ENCODE results near the gene HAND2.

Gene HAND2

GRCh38 chr4:173500841-173501591, 29.0 kb downstream of the HAND2 start:
- no peak for DNase-seq

DNA sequence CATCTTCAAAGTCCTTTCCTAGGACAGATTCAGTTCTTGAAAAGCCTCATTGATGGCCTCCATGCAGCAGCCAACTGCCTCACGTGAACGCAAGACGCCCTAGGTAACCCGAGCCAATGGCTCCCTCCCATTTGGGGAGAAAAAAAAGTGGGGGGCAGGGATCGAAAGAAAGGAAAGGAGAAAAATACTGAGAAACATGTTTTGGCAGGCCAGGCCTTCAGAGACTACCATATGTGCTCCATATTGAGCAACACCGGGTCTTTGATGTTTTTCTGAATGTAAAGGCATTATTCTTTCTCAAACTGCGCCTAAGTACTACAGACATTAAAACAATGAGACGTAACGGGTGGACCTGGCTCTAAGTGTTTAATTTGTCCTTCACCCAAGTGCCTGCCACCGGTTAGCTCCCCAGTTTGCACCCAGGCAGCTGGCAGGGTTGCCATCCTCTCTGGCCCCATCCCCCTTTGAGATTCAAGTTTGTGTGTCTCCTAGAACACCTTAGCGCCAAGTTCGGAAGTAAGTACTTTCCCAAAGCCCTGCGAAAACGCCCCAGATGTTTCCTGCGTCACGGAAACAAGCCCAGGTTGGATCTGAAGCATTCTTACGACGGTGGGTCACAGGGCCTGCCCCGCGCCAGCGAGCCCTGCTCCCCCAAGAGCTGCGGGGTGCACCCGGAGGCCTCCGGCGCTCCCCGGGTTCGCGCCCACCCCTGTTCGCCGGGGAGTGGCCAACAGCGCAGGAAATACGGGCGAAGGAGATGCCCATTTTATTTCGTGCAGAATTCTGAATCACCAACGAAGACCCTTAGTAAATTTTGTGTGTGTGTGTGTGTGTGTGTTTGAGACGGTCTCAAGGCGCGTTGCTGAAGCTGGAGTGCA, 30.1 kb downstream of the HAND2 start:
- no peak for DNase-seq

DNA sequence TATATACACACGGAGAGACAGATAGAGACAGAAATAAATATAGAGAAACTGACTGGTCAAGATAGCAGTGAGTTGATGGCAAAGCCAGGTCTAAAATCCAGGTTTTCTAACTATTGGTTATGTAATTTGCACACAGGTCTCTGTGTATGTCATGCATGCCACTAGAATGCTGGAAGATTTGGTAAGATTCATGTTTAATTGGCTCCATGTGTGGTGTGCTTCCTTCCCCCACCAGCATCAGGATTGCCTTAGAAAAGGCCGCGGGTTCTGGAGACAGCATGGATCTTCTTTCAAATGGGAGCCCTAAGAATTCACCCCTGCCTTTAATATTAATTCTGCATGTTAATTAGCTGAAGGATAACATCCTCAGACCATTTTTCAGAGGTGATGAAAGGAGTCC, 31.3 kb downstream of the HAND2 start:
- DNase-seq = no peak

GRCh38 chr4:173498023-173498422, 32.0 kb downstream of the HAND2 start:
- DNase-seq = no peak

GRCh38 chr4:173494013-173494970, 35.7 kb downstream of the HAND2 start:
- peak; percentile 35 for DNase-seq

DNA sequence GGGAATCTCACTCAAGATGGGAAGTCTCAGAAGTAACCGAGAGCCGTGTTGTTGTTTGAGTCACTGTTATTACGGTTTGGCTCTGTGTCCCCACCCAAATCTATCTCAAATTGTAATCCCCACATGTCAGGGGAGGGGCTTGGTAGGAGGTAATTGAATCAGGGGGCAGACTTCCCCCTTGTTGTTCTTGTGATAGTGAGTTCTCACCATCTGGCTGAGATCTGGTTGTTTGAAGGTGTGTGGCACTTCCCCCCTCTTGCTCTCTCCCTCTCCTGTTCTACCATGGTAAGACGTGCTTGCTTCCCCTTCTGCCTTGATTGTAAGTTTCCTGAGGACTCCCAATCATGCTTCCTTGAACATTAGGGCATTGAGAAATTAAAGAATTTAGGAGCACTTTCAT, 37.0 kb downstream of the HAND2 start:
- DNase-seq = no peak

DNA sequence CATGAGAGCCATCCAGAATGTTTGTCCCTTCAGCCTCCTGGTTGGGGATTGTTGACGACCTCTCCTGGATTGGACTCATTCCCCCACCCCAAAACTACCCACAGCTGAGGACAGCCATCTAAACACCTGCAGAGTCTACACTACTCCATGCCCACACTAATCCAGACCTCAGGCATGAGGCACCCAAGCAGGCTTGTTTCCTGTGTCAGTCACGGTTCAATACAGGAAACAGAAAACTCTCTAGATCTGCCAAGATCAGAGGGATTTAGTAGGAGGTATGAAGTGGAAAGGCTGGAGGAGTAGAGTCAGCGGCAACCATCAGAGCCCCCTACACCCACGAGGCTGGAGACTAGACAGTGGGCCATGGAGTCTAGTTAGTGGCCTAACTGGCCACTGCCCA, 37.7 kb downstream of the HAND2 start:
- DNase-seq = no peak

DNA sequence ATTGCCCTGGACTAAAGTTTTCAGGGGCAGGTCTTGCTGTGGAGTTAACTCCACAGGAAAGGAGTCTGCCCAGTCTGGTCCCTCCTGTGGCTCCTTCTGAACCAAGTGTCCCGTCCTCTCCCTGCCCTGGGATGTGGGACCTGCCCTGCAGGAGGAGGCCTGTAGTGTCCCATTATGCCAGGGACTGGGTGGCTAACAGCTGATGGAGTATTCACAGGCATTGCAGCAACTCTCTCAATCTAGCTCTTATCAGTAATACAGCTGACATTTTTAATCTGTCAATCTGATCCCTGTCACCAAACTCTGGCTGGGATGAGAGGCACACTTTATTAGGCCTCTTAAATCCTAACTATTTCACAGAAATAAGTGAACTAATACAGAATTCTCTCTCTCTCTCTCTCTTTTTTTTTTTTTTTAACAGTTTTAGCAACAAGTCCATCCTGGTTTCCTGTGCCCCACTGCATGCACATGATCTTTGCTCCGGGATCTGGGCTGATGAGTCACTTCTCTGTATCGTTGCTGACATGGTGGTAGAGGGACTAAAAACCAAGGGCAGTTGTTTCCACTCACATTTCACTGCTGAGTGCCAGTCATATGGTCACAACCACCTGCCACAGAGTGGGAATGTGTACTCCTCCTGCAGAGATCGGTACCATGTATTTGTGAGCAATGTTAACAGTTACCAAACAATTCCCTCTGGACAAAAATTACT, 39.1 kb downstream of the HAND2 start:
- no peak for DNase-seq

GRCh38 chr4:173490256-173490655, 39.8 kb downstream of the HAND2 start:
- no peak for DNase-seq

DNA sequence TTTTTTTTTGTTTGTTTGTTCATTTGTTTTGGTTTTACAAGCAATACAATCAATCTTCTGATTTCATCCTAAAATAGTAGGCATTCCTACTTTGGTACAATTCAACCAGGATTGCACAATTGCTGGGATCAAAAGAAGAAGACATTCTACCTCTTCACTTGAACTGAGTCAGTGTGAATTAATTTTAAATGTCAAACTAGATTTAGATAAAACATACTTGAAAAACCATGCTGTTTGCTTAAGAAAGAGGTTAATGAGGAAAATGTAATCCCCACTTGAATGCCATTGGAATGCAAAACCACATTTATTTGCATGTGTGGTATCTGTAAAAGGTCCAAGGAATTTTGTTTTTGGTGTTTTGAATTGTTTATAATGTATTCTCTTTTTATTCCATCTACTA, 40.5 kb downstream of the HAND2 start:
- DNase-seq = no peak

DNA sequence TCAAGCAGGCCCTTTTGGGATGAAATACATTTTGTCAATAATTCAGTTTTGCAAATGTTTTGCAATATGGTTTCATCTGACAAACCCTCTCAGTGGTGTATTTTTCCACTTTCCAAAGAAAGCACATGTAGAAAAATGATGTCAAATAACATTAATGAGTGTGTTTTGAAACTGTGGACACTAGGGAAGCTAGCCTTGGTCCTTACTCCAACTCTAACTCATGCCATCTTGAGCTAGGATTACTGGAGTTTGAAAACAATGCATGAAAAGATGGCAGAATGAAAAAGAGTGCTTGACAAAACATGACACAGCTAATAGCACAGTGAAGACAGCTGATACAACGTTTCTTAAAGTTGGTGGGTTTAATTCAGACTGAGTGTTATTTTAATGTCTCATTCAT, 41.4 kb downstream of the HAND2 start:
- no peak for DNase-seq

- DNase-seq = no peak
Observed at GRCh38 chr4:173488074-173488473, 42.0 kb downstream of the HAND2 start.

DNA sequence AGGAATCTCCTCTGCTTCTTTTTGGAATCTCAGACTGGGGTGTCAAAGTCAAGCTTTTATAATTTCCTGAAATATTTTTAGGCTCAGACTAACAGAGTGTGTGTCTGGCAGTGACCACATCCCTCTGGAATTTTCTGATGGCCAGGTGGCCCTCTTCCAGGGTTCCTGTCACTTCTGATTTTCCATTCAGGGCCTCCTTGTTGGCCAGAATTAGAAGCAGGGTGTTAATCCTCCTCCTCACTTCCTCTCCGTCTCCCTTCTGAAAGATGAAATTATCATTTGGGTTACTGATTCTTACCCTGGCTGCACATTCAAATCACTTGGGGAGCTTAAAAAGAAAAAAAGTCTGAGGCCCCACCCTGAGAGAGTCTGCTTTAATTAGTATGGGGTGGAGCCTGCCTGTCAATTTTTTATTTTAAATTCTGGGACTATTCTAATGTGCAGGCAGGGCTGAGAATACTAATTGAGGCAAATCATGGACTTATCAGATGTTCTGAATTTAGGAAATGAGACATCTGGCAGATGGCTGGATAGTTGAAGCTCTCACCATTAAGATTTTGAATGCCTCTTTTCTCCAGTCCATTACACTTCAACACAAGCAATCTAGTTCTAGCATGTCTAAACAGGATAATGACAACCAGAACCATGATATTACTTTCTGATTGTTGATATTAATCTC, 43.2 kb downstream of the HAND2 start:
- DNase-seq = peak; percentile 65

- no peak for DNase-seq
Observed at GRCh38 chr4:173485164-173485563, 44.9 kb downstream of the HAND2 start.

DNA sequence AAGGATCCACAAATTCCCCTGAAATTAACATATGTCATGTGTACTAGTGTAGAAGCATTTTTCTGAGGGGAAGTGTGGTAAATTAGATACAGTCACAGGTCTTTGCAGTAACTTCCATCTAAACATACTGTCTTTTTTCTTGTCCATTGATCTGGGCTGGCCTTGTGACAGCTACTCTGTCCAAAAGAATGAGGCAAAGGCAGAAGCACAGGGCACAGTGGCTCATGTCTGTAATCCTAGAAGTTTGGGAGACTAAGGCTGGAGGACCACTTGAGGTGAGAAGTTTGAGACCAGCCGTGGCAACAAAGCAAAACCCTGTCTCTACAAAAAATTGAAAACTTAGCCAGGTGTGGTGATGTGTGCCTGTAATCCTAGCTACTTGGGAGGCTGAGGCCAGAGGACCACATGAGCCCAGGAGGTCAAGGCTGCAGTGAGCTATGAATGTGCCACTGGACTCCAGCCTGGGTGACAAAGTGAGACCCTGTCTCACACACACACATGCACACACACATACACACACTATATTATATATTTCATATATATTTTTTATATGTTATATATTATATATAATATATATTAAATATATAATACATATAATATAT, 47.6 kb downstream of the HAND2 start:
- DNase-seq = no peak

- DNase-seq = no peak
Observed at GRCh38 chr4:173478913-173479283, 51.1 kb downstream of the HAND2 start.

- DNase-seq = no peak
Observed at GRCh38 chr4:173478201-173478912, 51.7 kb downstream of the HAND2 start.

DNA sequence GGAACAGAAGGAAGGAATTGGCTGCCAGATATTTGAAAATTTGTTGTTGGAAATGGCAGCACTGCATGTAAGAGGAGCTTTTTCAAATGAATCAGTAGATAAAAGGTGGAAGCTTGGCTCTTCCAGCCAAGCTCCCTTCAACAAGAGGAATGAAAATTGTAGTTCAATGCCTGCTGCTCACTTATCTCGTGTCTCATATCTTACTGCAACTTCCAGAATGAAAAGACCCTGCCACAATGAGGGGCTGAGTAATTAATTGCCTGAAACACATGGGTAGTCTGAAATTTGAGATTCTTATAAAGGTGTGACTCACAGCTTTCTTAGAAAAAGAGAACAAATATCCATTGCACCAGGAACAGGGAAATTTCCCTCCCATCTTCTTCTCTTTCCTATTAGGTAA, 53.0 kb downstream of the HAND2 start:
- DNase-seq = no peak

Measured in DMS 273 treated with DMSO at 0.1 percent for 48 hours (cell line).